HG03095 (cell line): ENCODE measurements around the gene GRK5.

Source experiments
- ATAC-seq: cut with Tn5 transposase; IDR thresholded peaks from one replicate; pipeline ENCODE4 v1.9.1; 2021; ENCODE audit warnings: moderate library complexity; ENCODE audit not compliant: unreplicated experiment

Gene GRK5

DNA sequence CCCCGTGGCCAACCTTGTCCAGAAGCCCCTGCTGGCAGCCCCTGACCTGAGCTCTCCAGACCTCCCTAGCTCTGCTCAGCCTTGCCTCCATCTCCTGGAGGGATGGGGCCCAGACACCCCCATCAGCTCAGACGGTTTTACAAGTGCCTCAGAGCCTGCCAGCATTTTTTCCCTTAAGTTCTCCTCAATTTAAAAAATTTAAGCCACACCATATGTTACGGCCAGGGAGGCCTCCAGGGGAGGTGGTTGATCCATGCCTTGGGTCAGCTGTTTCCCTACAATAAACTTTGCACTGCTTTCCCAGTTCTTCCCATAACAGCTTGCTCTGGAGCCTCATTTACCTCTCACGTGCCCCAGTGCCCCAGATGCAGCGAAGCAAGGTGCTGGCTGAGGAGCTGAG is 191.6 kb downstream of the GRK5 start:
- no peak for ATAC-seq

DNA sequence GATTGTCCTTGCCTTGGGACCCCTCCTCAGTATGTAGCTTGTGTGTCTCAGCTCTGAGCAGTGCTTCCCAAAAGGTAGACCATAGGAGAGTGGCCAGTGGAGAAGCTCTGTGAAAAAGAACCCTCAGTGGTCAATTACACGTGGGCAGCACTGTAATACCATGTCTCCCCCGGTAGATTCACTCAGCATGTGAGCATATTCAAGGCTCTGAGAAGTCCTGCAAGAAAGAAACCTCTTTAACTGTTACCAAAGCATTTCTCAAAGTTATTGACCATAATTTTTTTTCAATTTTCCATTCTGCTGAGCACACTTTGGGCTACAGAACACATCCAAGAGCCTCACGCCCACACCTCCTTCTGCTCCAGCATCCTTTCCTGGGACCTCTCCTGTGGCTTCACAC is 192.1 kb downstream of the GRK5 start:
- ATAC-seq, result no peak

DNA sequence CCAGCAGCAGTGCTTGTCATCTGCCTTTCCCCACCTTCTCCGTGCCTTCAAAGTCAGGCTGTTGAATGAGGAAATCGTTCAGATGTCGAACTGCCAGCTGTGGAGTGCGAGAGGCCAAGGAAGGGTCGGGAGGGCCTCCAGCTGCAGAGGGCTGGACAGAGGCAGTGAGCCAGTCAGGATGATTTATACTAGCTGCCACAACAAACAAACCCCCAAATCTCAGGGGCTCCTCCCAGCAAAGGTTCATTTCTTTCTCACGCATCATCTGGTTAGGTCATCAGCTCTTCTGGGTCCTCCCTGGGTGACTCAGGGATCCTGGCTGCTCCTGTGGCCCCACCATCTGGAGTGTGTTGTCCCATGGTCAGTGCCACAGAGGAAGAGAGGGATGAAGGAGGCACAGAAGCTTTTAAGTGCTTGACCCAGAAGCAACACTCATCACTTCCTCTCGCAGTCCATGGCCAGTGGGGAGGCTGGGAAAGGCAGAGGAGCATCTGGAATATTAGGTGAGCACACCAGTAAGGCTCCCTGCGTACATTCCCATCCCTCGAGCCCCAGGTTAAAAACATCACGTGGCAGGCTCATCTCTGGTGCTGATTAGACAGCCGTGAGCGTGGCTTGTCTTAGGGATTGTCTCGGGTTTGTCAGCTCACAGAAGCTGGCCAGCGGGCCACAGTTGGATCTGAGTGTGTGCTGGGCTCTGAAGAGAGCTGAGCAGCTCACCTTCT is 194.5 kb downstream of the GRK5 start:
- ATAC-seq, result no peak

DNA sequence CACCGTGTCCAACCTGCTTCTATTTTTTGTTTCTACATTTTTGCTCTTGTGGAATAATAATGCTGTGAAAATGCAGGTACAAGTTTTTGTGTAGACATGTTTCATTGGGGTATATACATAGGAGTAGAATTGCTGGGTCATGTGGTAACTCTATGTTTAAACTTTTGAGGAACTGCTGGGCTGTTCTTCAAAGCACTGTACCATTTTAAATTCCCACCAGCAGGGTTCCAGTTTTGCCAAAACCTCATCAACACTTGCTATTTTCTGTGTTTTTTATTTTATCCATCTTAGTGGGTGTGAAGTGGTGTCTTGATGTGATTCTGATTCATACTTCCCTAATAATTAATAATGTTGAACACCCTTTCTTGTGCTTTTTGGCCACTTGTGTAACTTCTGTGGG is 196.6 kb downstream of the GRK5 start:
- no peak for ATAC-seq

DNA sequence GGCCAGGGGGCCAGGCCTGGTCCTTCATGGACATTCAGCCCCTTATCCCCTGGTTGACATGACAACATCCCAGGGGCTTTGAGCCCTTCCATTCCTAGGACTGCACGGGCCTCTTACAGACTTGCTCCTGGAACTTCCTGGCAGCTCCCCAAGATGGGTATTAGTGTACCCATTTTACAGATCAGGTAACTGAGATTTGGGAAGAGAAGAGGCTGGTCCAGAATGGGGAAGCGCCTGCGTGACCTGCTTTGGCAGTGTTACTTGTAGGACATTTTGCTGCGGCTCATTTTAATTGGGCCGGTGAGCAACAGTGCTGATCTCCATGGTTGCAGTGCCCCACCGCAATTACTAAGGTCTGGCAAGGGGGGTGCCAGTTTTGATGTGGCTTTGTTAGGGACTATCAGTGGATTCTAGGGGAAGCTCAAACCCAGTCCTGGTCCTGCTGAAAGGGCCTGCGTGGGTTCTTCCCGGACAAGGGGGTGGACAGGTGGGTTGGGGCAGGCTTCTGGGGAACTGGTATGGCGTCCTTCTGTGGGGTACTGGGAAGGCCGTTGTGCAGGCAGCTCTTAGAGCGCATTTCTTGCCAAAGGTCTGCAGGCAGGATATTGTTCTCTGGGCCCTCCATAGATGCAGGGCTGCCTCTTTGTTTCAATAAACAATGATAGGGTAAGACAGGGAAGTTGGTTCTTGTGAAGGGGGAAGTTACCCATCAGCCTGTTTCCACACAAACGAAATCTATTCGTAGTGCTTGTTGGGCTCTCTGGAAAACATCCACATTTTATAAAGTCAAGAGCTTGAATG is 197.5 kb downstream of the GRK5 start:
- ATAC-seq, result no peak

DNA sequence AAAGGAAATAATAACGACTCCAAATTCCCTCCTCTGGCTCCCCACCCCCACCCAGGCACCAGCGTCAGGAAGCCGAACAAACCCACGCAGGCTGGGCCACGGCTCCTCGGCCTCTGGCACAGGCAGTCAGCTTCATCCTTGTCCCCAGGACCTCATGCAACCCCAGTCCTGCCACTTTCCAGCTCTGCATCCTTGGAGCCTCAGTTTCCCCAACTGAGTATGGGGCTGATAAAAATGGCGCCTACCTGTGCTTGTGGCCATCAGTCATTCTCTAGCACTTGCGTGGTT is 198.1 kb downstream of the GRK5 start:
- ATAC-seq, result no peak

DNA sequence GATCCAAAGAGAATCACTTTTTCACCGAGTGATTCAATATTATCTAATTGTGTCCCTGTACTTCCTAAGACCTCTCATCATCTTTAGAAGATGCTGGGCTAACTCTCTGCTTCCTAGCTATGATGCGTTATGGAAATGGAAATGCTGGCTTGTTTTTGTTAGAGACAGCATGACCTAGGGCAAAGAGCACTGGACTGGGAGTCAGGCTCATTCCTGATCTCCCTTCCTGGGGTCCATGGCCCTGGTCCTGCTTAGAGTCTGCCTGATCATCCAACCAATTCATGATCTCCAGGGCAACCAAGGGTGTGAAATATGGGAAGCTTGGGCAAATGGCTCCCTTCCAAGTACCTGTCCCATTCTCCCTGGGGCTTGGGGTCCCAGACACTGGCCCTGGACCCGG is 198.8 kb downstream of the GRK5 start:
- ATAC-seq, result no peak

DNA sequence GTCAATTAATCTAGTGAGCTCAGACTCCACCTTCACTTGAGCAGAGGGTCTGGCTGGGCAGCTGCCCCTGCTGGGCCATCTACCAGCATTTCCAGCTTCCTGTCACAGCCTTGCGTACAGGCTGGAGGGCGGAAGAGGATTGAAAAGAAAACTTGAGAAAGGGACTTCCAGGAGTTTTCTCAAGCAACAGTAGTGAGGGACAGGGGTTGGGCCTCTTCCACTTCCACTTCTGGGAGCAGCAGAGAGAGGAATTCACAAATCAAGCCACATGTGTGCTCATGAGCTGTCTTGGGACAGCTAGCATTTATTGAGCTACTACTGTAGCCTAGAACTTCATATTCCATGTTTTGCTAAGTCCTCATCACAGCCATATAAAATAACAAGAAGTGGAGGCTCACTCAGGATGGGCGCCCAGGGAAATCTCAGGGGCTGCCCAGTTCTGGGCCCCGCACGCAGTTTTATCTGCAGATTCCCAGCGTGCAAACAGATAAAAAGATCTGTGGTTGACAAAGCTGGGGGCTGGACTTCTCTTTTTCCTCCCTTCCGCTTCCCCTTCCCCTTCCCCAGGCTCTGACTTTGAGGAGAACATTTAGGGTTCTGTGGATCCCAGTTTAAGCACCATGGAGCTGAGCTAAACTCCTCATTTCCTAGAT is 199.4 kb downstream of the GRK5 start:
- no peak for ATAC-seq

DNA sequence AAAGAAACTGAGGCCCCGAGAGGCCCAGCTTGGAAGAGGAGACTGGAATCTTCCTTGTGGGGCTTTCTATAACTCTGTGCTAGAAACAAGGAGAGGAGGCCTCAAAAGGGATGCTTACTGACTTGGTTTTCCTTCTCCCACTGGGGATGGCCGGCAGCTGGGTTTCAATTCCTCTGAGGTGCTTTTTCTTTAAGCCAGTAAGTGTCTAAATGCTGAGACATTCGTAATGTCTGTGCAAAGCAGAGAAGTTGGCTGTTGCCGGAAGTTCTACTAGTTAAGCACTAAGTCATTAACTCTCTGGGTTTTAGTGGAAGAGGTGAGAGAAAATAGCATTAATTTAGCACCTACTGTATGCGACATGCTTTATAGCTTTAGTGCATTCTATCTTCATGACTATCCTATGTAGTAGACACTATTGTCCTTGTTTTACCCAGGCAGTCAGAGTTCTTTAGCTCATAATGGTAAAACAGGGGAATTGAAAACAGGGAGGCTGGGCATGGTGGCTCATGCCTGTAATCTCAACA is 199.9 kb downstream of the GRK5 start:
- peak; percentile 67 for ATAC-seq

DNA sequence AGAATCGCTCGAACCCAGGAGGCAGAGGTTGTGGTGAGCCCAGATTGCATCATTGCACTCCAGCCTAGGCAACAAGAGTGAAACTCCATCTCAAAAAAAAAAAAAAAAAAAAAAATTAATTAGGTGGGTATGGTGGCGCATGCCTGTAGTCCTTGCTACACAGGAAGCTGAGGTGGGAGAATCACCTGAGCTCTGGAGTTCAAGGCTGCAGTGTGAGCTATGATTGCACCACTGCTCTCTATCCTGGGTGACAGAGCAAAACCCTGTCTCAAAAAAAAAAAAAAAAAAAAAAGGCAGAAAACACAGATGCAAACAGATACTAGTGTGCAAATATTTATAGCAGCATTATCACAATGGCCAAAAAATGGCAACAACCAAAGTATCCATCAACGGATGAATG is 200.7 kb downstream of the GRK5 start:
- ATAC-seq, result no peak

DNA sequence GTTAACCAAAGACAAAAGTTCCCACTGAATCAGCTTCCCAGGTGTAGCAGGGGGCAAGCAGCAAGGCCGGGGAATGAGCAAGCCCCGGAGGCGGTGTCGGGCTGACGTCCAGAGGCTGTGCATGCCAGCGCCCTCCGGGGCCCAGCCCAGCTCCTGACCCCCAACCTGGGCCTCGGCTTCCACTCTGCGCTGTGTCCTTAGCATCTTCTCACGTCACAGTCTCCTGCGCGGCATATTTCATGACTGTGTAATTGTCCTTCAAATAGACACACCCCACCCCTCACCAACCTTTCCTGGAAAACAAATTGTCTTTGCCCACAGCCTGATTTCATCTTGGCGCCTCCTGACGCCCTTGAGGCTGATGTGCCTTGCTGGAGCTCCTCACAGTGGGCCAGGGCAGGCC is 201.6 kb downstream of the GRK5 start:
- ATAC-seq, result no peak

DNA sequence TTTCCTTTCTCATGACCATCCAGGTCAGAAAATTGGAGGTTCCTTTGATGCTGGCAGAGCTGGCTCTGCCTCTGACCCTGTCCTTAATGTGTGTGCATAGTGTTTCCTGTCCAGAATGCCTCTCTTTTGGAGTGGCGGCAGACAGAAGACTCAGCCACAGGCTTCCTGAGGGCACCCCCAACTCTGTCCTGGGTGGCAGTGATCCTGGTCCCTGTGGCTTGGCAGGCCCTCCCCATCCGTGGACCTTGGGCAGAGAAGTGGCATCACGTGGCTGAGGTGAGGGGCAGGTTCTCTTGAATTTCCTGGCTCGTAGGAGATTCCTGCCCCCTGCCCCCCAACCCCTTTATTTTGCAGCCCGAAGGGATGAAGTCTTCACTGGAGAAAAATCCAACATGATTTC is 202.0 kb downstream of the GRK5 start:
- ATAC-seq, result no peak

DNA sequence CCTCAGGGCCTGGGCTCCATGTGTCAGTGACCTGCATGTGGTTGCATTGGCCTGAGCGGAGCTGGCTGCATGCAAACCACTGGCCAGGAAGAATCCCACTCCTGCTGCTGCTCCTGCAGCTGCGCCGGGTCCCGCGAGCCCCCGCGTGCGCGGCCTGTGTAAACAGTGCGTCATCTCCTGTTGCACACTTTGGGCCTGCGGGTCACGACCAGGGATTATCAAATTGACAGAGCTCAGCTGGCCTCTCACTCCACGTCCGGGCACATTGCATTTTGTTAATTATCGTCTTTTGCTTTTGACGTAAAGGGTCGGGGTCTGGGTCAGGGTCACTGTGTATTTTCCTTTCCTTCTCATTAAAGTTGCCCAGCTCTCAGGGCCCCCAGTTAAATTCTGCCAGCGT is 202.5 kb downstream of the GRK5 start:
- no peak for ATAC-seq

DNA sequence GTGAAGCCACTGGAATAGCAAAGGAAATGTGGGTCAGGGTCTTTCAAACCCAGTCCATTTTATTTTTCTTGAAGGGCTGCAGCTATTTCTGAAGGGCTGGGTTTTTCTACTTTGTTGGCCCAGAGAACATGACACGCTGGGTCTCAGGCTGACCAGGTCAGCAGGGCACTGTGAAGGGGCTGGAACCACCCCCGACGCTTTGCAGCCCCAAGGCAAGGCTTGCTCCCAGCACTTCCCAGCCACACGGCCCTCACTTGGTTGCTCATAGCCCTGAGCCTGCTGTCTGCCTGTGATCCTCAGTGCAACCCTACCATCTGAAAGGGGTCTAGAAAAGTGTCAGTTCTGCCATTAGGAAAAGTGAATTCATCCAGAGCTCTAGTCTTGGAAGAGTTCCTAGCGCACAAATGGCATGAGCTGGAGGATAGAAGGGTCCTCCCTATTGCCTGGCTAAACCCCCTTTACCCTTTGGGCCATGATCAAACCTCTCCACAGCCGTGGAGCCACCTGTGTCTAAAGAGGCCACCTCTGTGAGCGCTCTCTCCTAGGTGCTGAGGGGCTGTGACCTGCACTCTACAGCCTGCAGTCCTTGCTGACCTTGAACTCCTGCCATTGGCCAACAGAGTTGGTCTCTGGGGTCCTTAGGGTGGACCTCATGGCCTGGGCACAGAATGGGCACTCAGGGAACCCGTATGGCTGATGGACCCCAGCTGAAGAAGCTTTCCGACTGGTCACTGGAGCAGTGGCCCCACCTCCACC is 203.2 kb downstream of the GRK5 start:
- ATAC-seq, result no peak

DNA sequence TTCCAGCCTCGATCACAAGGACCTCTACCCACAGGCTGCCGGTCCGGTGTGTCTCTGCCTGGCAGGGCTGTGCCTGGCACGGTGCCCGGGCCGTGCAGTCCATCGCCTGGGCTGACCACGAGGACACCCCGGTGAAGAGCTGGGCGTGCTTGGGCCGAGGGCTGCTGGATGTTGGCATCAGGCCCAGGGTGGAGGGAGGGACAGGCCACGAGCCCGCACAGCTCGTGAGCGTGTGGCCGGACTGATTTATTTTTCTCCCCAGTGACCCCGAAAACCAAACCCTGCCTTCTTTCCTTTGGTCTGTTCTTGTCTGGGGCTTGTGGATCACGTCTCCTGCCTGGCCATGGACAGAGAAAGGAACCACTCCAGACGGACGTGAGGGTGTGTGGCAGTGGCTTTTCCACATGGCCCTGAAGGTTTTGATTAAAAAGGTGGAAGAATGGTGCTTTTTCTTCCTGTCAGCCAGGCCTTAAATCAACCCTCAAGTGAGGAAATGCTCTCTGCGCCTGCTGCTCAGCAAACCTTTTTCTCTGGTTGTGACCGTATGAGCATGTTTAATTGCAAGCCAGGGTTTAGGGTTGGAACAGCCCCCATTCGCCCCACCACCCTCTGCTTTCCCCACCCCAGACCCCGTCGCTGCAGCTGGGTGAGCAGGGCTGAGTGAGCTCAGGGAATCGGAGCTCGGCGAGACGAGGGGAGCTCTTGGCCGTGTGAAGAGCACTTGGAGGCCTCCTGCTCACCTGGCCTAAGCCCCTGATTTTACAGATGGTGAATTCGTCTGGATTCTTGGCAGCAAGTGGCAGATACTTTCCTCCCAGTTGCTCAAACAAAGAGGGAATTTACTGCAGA is 205.1 kb downstream of the GRK5 start:
- no peak for ATAC-seq

DNA sequence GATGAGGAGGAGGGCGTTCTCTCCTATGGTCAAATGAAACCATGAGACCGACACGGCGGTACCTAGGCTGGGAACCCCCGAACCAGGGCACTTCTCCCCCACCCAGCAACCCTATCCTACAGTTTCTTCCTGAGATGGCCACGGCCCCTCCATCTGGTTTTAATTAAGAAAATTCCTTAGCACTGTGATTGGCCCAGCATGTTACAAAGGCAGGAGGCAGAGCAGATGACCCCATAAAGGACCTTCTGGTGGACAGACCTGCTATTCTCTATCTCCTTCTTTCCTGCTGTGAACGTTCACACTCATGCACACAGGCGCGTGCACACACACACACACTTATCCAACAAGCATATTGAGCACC is 205.7 kb downstream of the GRK5 start:
- ATAC-seq, result no peak

DNA sequence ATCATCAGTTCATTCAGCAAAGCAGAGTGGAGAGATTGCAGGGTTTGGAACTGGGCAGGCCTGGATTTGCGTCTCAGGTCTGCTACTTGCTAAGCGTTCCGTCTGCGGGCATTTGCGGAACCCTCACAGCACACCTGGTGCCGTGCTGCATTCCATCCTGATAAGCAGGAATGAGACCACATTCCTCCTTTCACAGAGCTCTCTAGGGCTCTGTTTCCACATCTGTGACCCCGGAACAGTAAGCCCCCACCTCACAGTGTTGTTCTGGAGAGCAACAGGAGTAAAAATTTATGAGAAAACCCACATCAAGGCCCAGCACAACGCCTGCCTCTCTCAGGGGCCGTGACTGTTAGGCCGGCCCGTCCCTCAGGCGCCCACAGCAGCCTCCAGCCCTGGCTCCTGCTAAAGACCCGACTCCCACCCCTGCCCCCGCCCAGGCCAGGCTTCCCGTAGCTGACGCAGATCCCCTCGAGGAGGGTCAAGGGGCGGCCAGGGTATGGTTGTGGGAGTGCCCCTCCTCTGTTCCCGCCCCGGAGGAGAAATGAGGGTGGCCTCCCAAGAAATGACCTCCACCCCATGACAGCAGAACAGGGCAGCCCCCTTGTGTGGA is 206.2 kb downstream of the GRK5 start:
- ATAC-seq, result no peak

DNA sequence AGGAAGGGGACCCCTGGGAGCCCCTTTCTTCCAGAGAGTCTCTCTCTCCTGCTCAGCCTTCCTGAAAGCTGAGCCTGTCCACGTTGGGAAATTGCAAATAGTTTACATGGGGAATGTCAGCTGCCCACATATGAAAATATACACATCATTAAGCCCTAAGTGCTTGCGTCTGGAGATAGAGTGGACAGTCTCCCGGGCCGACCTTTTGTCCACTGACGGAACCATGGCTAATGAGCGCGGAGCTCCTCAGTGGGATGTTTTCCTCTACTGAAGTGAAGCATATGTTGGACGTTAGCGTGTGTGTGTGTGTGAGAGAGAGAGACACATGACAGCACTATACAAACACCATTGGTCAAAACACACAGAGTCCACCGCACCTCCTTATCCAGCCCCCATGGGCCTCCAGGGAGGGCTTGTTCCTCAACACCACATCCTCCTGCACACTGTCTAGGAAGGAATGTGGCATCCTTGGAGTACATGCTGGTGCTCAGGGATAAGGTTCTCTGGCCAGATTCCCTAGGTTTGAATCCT is 206.8 kb downstream of the GRK5 start:
- ATAC-seq, result no peak

DNA sequence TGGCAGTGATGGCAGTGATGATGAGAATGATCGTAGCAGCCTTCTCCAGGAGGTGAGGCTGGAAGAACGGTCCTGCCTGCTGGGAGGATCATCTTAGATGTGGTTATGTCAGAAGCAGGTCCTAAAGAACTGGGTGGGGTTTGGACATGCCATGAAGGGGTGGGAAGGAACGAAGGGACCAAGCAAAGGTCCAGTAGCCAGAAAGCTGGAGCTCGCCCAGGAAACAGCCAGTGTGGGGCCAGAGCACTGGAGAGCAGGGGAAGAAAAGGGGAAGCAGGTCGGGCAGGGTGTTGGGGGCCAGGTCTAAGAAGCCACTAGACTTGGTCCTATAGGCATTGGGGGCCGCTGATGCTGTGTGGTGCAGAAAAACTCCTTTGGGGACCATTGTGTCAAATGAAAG is 207.8 kb downstream of the GRK5 start:
- ATAC-seq, result no peak
